GM12891 (cell line): ENCODE results near the gene GCSAM.

Experiments
- POLR2A ChIP-seq: IDR thresholded peaks from 2 replicates; pipeline ENCODE4 v1.6.1; 2011; ENCODE audit warnings: low read depth, low read length, control low read depth
- TAF1 ChIP-seq: IDR thresholded peaks from 2 replicates; pipeline ENCODE4 v1.6.1; 2011; ENCODE audit warnings: low read depth, low read length, control low read depth

DNA sequence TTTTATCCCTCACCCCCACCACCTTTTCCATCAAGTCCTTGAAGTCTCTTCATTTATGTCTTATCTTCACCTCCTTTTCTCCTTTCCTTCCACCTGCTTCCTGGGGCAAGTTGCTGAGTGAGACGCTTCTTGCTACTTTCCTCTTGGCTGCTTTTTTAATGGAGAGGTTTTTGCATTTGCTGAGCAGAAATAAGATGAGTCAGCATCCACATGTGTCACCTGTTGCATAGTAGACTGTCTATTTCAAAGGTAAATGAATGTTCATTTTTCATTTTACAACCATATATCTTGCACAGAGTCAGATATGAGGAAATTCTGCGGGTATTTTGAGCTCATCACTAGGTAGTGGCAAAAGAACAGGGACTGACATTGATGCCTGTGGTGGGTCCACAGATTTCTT, 28.3 kb downstream of the GCSAM start:
- TF ChIP-seq POLR2A: no peak
- TF ChIP-seq TAF1: no peak
